ENCODE data around the gene BRIP1.
"Not testable (repeated sequence)": the region's sequence is repeated elsewhere in the genome, so short reads cannot be mapped to it uniquely, and the experiment has no call there.

Gene BRIP1

GRCh38 chr17:61726977-61727376, 136.4 kb downstream of the BRIP1 start:
- DNase-seq (ENCODE audit: low read depth) = no peak
- no peak overlapping the region for H3K4me3 ChIP-seq (ENCODE audit: low read depth, low read length)
- no peak for TF ChIP-seq CTCF (IDR thresholded peaks at IDR 0.05; ENCODE audit: low read depth, low read length, missing control alignments)
- in situ Hi-C loops (cut with HindIII; ENCODE audit: low sequenced_read_pairs) = no loop called here

GRCh38 chr17:61724777-61725176, 138.6 kb downstream of the BRIP1 start:
- in situ Hi-C loops (cut with HindIII; ENCODE audit: low sequenced_read_pairs) = no loop called here
- H3K4me3 ChIP-seq (ENCODE audit: low read depth, low read length) = no peak overlapping the region
- no peak for TF ChIP-seq CTCF (IDR thresholded peaks at IDR 0.05; ENCODE audit: low read depth, low read length, missing control alignments)
- no peak for DNase-seq (ENCODE audit: low read depth)

GRCh38 chr17:61723914-61724313, 139.4 kb downstream of the BRIP1 start:
- in situ Hi-C loops (cut with HindIII; ENCODE audit: low sequenced_read_pairs) = no loop called here
- no peak overlapping the region for H3K4me3 ChIP-seq (ENCODE audit: low read depth, low read length)
- no peak for TF ChIP-seq CTCF (IDR thresholded peaks at IDR 0.05; ENCODE audit: low read depth, low read length, missing control alignments)
- no peak for DNase-seq (ENCODE audit: low read depth)

GRCh38 chr17:61723183-61723582, 140.1 kb downstream of the BRIP1 start:
- DNase-seq (ENCODE audit: low read depth) = no peak
- in situ Hi-C loops (cut with HindIII; ENCODE audit: low sequenced_read_pairs) = no loop called here
- no peak for TF ChIP-seq CTCF (IDR thresholded peaks at IDR 0.05; ENCODE audit: low read depth, low read length, missing control alignments)
- no peak overlapping the region for H3K4me3 ChIP-seq (ENCODE audit: low read depth, low read length)

GRCh38 chr17:61722398-61722797, 140.9 kb downstream of the BRIP1 start:
- no peak overlapping the region for H3K4me3 ChIP-seq (ENCODE audit: low read depth, low read length)
- TF ChIP-seq CTCF (IDR thresholded peaks at IDR 0.05; ENCODE audit: low read depth, low read length, missing control alignments) = no peak
- in situ Hi-C loops (cut with HindIII; ENCODE audit: low sequenced_read_pairs) = no loop called here
- no peak for DNase-seq (ENCODE audit: low read depth)

GRCh38 chr17:61720016-61720795, 143.1 kb downstream of the BRIP1 start:
- no peak for TF ChIP-seq CTCF (IDR thresholded peaks at IDR 0.05; ENCODE audit: low read depth, low read length, missing control alignments)
- no peak for DNase-seq (ENCODE audit: low read depth)
- in situ Hi-C loops (cut with HindIII; ENCODE audit: low sequenced_read_pairs) = no loop called here
- H3K4me3 ChIP-seq (ENCODE audit: low read depth, low read length) = no peak overlapping the region

GRCh38 chr17:61719220-61719619, 144.1 kb downstream of the BRIP1 start:
- in situ Hi-C loops (cut with HindIII; ENCODE audit: low sequenced_read_pairs); DNase-seq (ENCODE audit: low read depth); H3K4me3 ChIP-seq (ENCODE audit: low read depth, low read length): not testable (repeated sequence)
